ENCODE data around the gene KLF5. TPM values are rescaled to one million over a fixed set of nuclear protein-coding genes. Genes with fewer than 3 reads are reported as not detected.

The KLF5 gene
- total RNA-seq, 6 donors from 2014 or later = 43.5 to 112 (median 61.8) TPM

DNA sequence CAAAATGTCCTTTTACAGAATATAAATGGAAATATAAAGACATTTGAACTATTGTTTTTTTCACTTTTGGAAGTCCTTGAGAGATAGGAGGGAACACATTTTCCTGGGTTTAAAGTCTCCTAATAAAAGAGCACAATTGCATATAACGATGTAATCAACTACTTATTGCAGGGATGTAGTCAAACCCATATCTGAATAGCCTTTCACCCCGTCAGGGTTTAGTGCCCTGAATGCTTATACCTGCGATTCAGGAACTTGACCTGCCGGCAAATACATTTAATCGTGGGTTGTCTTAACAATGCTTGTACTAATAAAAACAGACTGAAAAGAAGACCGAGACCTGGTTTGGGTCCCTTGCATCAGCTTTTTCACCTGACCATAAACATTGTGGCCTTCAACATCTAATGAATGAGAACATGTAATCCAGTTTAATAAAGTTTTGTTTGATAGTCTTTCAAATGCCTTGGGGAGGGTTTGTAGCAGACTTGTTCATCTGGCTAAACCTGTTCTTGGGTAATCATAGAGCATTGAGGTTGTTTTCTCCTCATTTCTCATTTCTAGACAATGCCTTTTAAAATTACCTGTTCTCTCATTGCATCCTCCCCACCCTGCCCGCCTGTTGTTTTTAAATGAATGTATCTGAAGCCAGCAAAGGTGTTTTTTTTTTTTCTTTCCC lies 7.0 kb downstream of the KLF5 start:
- Histone ChIP-seq H3K4me1 (peaks cover 0 to 11% (median 3%) of the 10 kb centered on the region in 4 donors), H3K4me3 (peak overlapping the region in 2 of 4 donors; percentile 13 to 21), H3K27ac (peak overlapping the region in 1 of 4 donors; percentile 44), H3K27me3 (no peaks in the 10 kb centered on the region), H3K9me3 (no peaks in the 10 kb centered on the region), H3K36me3 (peaks cover 0 to 6% (median 0%) of the 10 kb centered on the region in 4 donors)
- ATAC-seq (ENCODE audit: low FRiP score in 2 of 2) = no peak
- WGBS, 2 donors = 59 to 79% methylated on average over 7 of the region's 7 CpGs
- DNase-seq = no peak
- TF ChIP-seq EP300 (IDR thresholded peaks at IDR 0.05) = peak in 1 of 4 donors; percentile 32
- no peak for TF ChIP-seq CTCF (IDR thresholded peaks at IDR 0.05)

DNA sequence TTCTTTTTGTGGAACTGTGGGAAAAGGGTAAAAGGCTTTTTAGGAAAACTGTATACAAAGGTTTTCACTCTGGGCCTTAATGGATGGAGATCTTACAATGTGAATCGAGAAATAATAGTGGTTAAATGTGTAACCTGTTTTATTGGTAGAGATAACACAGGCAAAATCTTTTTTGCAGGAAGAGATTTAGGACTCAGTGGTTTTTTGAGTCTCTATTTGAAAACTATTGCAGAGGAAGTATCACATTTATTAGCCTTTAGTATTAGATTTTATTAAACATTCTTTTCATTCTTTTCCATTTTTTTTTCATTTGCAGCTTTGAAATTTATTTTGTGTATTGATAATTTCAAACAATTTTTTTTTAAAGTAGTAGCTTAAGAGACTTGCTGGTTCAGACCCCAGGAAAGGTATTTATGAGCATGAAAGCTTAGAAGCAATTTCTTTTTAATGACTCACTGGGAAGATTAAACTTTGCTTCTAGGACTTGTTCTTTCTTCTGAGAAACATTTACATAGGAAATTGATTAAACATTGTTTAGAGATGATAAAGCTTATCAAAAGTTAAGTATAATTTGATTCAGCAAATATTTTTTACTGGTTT lies 10.5 kb downstream of the KLF5 start:
- peaks cover 0 to 4% (median 0%) of the 10 kb centered on the region in 4 donors for H3K36me3 ChIP-seq
- ATAC-seq (ENCODE audit: low FRiP score in 2 of 2) = no peak
- peak overlapping the region in 1 of 4 donors; percentile 44 for H3K27ac ChIP-seq
- H3K4me1 ChIP-seq = peaks cover 3 to 22% (median 6%) of the 10 kb centered on the region in 4 donors
- H3K27me3 ChIP-seq = no peaks in the 10 kb centered on the region
- no peak for DNase-seq
- no peak overlapping the region for H3K4me3 ChIP-seq
- no peak for TF ChIP-seq CTCF (IDR thresholded peaks at IDR 0.05)
- TF ChIP-seq EP300 (IDR thresholded peaks at IDR 0.05) = no peak
- no peak for TF ChIP-seq POLR2AphosphoS5 (IDR thresholded peaks at IDR 0.05)
- TF ChIP-seq POLR2A (IDR thresholded peaks at IDR 0.05) = no peak
- 75 to 89% methylated on average over 1 of the region's 1 CpG for WGBS, 2 donors
- no peaks in the 10 kb centered on the region for H3K9me3 ChIP-seq

GRCh38 chr13:73070451-73071098 lies 11.8 kb downstream of the KLF5 start:
- DNase-seq (no peak), ATAC-seq (ENCODE audit: low FRiP score in 2 of 2) (no peak)
- no peaks in the 10 kb centered on the region for H3K9me3 ChIP-seq
- no peaks in the 10 kb centered on the region for H3K27me3 ChIP-seq
- H3K27ac ChIP-seq = peak overlapping the region in 3 of 4 donors; percentile 34 to 44 (median 44)
- 77 to 87% methylated on average over 5 of the region's 5 CpGs for WGBS, 2 donors
- TF ChIP-seq EP300 (IDR thresholded peaks at IDR 0.05) (no peak), POLR2AphosphoS5 (IDR thresholded peaks at IDR 0.05) (no peak), CTCF (IDR thresholded peaks at IDR 0.05) (no peak), POLR2A (IDR thresholded peaks at IDR 0.05) (no peak)
- peaks cover 6 to 14% (median 6%) of the 10 kb centered on the region in 4 donors for H3K4me1 ChIP-seq
- H3K4me3 ChIP-seq = no peak overlapping the region
- H3K36me3 ChIP-seq = no peaks in the 10 kb centered on the region

DNA sequence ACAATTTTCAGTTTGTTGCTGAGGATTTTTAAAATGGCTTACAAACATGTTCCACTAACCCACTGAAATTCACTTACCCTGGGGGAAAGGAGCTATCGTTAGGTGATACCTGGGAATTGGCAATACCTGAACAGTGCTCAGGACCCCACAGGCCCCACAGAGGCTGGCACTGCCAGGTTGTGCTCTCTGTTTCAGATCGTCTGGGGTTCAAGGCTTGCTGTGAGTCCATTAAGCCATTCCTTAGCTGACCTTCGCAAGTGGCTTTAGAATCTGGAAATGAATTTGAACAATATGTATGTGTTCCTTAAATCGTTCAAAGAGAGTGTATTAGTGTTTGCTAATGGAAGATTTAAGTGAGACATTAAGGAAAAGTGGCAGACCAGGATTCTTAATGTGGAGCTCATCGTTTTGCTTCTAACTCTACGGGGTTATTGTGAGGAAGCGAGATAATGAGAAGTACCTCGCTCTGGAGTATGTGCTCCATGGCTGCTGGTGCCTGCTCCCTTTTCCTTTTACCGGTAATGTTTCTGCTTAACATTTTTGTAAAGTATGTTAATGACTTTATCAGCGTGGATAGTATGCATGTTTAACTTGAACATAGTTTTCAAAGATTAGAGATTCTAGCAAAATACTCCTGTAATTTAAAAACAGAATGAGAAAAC lies 13.6 kb downstream of the KLF5 start:
- peaks cover 0 to 7% (median 0%) of the 10 kb centered on the region in 4 donors for H3K36me3 ChIP-seq
- H3K4me3 ChIP-seq = no peak overlapping the region
- DNase-seq (no peak), ATAC-seq (ENCODE audit: low FRiP score in 2 of 2) (no peak)
- WGBS, 2 donors = 63 to 66% methylated on average over 10 of the region's 10 CpGs
- peaks cover 6 to 14% (median 6%) of the 10 kb centered on the region in 4 donors for H3K4me1 ChIP-seq
- TF ChIP-seq EP300 (IDR thresholded peaks at IDR 0.05) = no peak
- no peak for TF ChIP-seq CTCF (IDR thresholded peaks at IDR 0.05)
- no peak for TF ChIP-seq POLR2AphosphoS5 (IDR thresholded peaks at IDR 0.05)
- TF ChIP-seq POLR2A (IDR thresholded peaks at IDR 0.05) = no peak
- no peaks in the 10 kb centered on the region for H3K27me3 ChIP-seq
- H3K9me3 ChIP-seq = no peaks in the 10 kb centered on the region
- peak overlapping the region; percentile 22 to 67 (median 58) for H3K27ac ChIP-seq
